ENCODE measurements around the gene CYP46A1.

The CYP46A1 gene

GRCh38 chr14:99721792-99722516 is 37.9 kb downstream of the CYP46A1 start:
- Histone ChIP-seq H2AFZ (ENCODE audit: low read depth, low read length) (no peak overlapping the region), H3K4me1 (ENCODE audit: insufficient read depth, low read length) (no peaks in the 10 kb centered on the region), H3K4me3 (ENCODE audit: low read length) (no peak overlapping the region), H3K9me3 (ENCODE audit: low read length) (no peaks in the 10 kb centered on the region), H3K27me3 (ENCODE audit: insufficient read depth, low read length) (no peaks in the 10 kb centered on the region), H3K36me3 (ENCODE audit: insufficient read depth, low read length) (no peaks in the 10 kb centered on the region)

GRCh38 chr14:99722741-99723140 is 38.6 kb downstream of the CYP46A1 start:
- H3K4me3 ChIP-seq (ENCODE audit: low read length): no peak overlapping the region
- H2AFZ ChIP-seq (ENCODE audit: low read depth, low read length): no peak overlapping the region
- no peaks in the 10 kb centered on the region for H3K36me3 ChIP-seq (ENCODE audit: insufficient read depth, low read length)
- no peaks in the 10 kb centered on the region for H3K4me1 ChIP-seq (ENCODE audit: insufficient read depth, low read length)
- H3K27me3 ChIP-seq (ENCODE audit: insufficient read depth, low read length): no peaks in the 10 kb centered on the region
- H3K9me3 ChIP-seq (ENCODE audit: low read length): no peaks in the 10 kb centered on the region

- H3K9me3 ChIP-seq (ENCODE audit: low read length): no peaks in the 10 kb centered on the region
- no peak overlapping the region for H2AFZ ChIP-seq (ENCODE audit: low read depth, low read length)
- H3K36me3 ChIP-seq (ENCODE audit: insufficient read depth, low read length): no peaks in the 10 kb centered on the region
- no peak overlapping the region for H3K4me3 ChIP-seq (ENCODE audit: low read length)
- H3K27me3 ChIP-seq (ENCODE audit: insufficient read depth, low read length): no peaks in the 10 kb centered on the region
- no peaks in the 10 kb centered on the region for H3K4me1 ChIP-seq (ENCODE audit: insufficient read depth, low read length)
These were observed 40.2 kb downstream of the CYP46A1 start for GRCh38 chr14:99724196-99724891.

GRCh38 chr14:99724939-99725773 is 41.1 kb downstream of the CYP46A1 start:
- Histone ChIP-seq H3K36me3 (ENCODE audit: insufficient read depth, low read length) (no peaks in the 10 kb centered on the region), H3K4me1 (ENCODE audit: insufficient read depth, low read length) (no peaks in the 10 kb centered on the region), H2AFZ (ENCODE audit: low read depth, low read length) (no peak overlapping the region), H3K4me3 (ENCODE audit: low read length) (no peak overlapping the region), H3K27me3 (ENCODE audit: insufficient read depth, low read length) (no peaks in the 10 kb centered on the region), H3K9me3 (ENCODE audit: low read length) (no peaks in the 10 kb centered on the region)

GRCh38 chr14:99725774-99726537 is 41.9 kb downstream of the CYP46A1 start:
- Histone ChIP-seq H3K9me3 (ENCODE audit: low read length) (no peaks in the 10 kb centered on the region), H2AFZ (ENCODE audit: low read depth, low read length) (no peak overlapping the region), H3K27me3 (ENCODE audit: insufficient read depth, low read length) (no peaks in the 10 kb centered on the region), H3K36me3 (ENCODE audit: insufficient read depth, low read length) (no peaks in the 10 kb centered on the region), H3K4me3 (ENCODE audit: low read length) (no peak overlapping the region), H3K4me1 (ENCODE audit: insufficient read depth, low read length) (peaks cover 7% of the 10 kb centered on the region)

- Histone ChIP-seq H3K27me3 (ENCODE audit: insufficient read depth, low read length) (no peaks in the 10 kb centered on the region), H3K9me3 (ENCODE audit: low read length) (no peaks in the 10 kb centered on the region), H3K4me3 (ENCODE audit: low read length) (no peak overlapping the region), H3K36me3 (ENCODE audit: insufficient read depth, low read length) (no peaks in the 10 kb centered on the region), H3K4me1 (ENCODE audit: insufficient read depth, low read length) (peaks cover 8% of the 10 kb centered on the region), H2AFZ (ENCODE audit: low read depth, low read length) (no peak overlapping the region)
These were observed 42.5 kb downstream of the CYP46A1 start for GRCh38 chr14:99726538-99727095.

GRCh38 chr14:99727096-99727870 is 43.2 kb downstream of the CYP46A1 start:
- Histone ChIP-seq H3K4me1 (ENCODE audit: insufficient read depth, low read length) (peaks cover 8% of the 10 kb centered on the region), H3K27me3 (ENCODE audit: insufficient read depth, low read length) (no peaks in the 10 kb centered on the region), H3K9me3 (ENCODE audit: low read length) (no peaks in the 10 kb centered on the region)

GRCh38 chr14:99728231-99728920 is 44.3 kb downstream of the CYP46A1 start:
- Histone ChIP-seq H3K9me3 (ENCODE audit: low read length) (no peaks in the 10 kb centered on the region), H3K4me1 (ENCODE audit: insufficient read depth, low read length) (peaks cover 8% of the 10 kb centered on the region), H2AFZ (ENCODE audit: low read depth, low read length) (no peak overlapping the region), H3K36me3 (ENCODE audit: insufficient read depth, low read length) (no peaks in the 10 kb centered on the region), H3K4me3 (ENCODE audit: low read length) (no peak overlapping the region), H3K27me3 (ENCODE audit: insufficient read depth, low read length) (no peaks in the 10 kb centered on the region)

More at GRCh38 chr14:99727096-99727870, 43.2 kb downstream of the CYP46A1 start:
- H3K36me3 ChIP-seq (ENCODE audit: insufficient read depth, low read length): no peaks in the 10 kb centered on the region
- H3K4me3 ChIP-seq (ENCODE audit: low read length): no peak overlapping the region
- no peak overlapping the region for H2AFZ ChIP-seq (ENCODE audit: low read depth, low read length)

- no peak overlapping the region for H3K4me3 ChIP-seq (ENCODE audit: low read length)
- no peaks in the 10 kb centered on the region for H3K9me3 ChIP-seq (ENCODE audit: low read length)
- no peaks in the 10 kb centered on the region for H3K27me3 ChIP-seq (ENCODE audit: insufficient read depth, low read length)
- no peaks in the 10 kb centered on the region for H3K36me3 ChIP-seq (ENCODE audit: insufficient read depth, low read length)
- H2AFZ ChIP-seq (ENCODE audit: low read depth, low read length): no peak overlapping the region
- peaks cover 8% of the 10 kb centered on the region for H3K4me1 ChIP-seq (ENCODE audit: insufficient read depth, low read length)
These were observed 44.9 kb downstream of the CYP46A1 start for GRCh38 chr14:99728981-99729451.

- Histone ChIP-seq H3K9me3 (ENCODE audit: low read length) (no peaks in the 10 kb centered on the region), H3K4me3 (ENCODE audit: low read length) (peak overlapping the region; percentile 61), H3K4me1 (ENCODE audit: insufficient read depth, low read length) (peaks cover 8% of the 10 kb centered on the region), H3K27me3 (ENCODE audit: insufficient read depth, low read length) (no peaks in the 10 kb centered on the region), H3K36me3 (ENCODE audit: insufficient read depth, low read length) (no peaks in the 10 kb centered on the region), H2AFZ (ENCODE audit: low read depth, low read length) (peak overlapping the region; percentile 80)
These were observed 46.1 kb downstream of the CYP46A1 start for GRCh38 chr14:99729991-99730875.
